HG02588 (cell line): ENCODE results near the gene KRTAP5-6.

Experiments
- ATAC-seq: cut with Tn5 transposase; IDR thresholded peaks from one replicate; pipeline ENCODE4 v1.9.1; 2021; ENCODE audit warnings: mild to moderate bottlenecking, moderate library complexity; ENCODE audit not compliant: unreplicated experiment

The KRTAP5-6 gene

DNA sequence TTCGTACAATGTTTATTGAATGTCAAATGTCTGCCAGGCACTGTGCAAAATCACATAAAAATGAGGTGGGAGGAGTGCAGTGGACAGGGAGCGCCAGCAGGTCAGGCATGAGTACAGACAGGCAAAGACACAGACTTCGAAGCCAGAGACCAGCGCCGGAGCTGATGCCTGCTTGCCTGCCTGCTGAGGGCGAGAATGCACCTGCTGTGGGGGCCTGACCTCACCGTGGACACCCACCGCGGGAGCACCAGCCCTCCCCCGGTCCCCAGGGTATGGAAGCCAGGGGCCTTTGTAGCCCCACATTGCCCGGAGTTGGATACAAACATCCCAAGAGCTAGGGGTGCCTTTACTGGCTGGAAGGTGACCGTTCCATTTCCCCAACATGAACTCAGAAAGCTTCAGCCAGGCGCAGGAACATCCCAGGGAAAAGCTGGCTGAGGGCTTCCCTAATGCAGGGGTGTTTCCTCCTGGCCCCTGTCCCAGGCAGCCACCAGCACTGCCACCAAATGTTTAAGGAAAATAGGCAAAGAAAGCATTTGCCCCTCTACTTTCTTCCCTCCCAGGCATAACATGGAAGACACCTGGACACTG lies 35.5 kb downstream of the KRTAP5-6 start:
- no peak for ATAC-seq

GRCh38 chr11:1733009-1733715 lies 36.2 kb downstream of the KRTAP5-6 start:
- no peak for ATAC-seq

DNA sequence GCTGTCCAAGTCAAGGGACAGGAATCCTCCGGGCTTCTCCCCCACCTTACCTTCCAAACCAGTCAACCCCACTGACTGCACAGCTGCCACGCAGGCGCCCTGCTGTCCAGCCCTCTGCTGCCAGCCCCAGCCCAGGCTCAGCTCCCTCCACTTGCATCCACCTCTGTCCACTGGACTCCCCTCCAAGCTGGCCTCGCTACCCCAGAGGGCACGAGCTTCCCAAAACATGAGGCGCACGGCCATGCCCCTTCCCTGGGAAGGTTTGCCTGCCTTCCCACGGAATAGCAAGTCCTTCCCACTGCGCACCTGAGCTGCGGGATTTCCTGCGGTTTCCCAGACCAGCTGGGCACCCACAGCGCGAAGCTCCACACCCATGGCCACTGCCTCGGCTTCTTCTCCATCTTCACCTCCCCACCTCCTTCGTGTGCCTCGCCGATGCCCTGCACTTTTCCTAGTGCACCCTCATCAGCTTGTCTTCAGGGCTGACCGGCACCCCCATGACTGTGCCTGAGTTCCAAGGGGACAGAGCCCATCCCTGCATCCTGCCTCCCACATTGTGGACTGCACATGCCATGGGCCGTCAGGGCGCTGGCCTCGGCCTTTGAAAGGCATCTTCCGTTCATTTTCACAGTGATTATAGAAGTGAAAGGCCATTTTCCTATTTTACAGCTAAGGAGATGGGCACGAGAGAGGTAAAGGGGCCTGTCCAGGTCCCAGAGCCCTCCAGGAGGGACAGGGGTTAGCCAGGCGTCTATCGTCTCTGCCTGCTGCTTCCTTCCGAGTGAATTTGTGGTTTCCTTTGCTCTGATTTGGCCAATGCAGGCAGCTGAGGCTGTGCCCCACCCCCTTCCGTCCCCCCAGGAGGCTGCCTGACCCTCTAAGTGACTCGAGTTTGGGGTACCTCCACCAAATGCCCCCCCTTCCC lies 37.0 kb downstream of the KRTAP5-6 start:
- ATAC-seq, result no peak

DNA sequence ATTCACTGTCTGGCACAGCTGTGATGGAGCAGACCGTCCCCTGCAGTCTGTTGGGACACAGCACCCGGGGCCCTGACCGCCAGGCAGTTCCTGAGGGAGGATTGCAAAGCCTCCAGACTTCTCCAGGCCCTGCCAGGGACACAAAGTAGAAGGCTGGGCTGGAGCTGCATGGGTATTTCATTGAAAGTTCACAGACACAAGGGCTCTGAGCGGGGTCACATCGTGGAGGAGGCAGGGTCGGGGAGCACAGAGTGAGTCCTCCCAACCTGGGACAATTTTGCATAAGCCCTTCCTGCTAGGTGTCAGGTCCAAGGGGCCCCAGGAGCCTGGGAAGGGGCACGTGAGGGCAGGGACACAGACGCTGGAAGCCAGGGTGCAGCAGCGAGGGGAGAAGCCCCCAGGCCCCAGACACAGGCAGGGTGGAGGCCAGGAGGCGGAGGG lies 37.7 kb downstream of the KRTAP5-6 start:
- ATAC-seq, result no peak

- ATAC-seq, result no peak
Observed at GRCh38 chr11:1735271-1735670, 38.3 kb downstream of the KRTAP5-6 start.

- no peak for ATAC-seq
Observed at GRCh38 chr11:1736447-1736992, 39.5 kb downstream of the KRTAP5-6 start.

DNA sequence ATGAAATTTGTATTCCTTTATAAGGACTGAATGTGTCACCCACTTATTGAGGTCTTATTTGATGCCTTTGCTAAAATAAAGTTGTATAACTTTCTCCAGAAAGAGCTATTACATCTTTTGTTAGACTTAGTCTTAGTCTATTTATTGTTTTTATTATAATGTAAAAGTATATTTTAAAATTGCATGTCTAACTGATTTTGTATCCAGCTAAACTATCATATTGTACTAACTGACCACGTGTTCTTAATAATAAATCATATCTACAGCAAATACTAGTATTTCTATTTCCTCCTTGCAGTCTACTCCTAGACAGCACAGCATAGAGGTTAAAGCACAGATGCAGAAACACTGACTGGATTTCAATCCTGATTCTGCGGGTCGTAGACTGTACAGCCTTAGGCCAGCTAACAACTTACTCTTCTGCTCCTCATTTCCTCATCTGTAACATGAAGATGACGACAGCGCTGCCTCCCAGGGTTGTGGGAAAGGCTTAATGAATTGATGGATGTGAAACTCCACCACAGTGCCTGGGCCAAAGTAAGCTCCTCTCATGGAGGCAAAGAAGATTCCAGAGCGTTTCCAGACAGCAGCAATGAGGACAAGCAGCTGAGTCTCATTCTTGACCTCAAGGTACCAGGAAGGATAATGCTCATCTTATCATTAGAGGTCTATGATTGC lies 40.2 kb downstream of the KRTAP5-6 start:
- ATAC-seq, result no peak

DNA sequence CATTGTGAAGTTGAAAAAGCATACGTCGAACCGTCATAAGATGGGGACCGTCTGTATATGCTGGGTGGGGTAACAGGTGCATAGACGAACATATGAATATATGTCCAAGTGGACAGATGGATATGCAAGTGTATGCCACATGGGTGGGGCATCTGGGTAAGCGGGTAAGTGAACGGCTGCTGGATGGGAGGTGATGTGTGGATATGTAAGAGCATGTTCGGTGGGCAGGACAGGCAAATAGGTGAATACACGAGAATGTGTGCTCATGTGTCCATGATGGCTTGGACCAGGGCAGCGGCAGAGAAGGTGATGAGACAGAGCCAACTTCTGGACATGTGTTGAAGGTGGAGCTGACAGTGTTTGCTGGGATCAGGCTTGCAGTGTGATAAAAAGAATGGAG lies 41.4 kb downstream of the KRTAP5-6 start:
- no peak for ATAC-seq

DNA sequence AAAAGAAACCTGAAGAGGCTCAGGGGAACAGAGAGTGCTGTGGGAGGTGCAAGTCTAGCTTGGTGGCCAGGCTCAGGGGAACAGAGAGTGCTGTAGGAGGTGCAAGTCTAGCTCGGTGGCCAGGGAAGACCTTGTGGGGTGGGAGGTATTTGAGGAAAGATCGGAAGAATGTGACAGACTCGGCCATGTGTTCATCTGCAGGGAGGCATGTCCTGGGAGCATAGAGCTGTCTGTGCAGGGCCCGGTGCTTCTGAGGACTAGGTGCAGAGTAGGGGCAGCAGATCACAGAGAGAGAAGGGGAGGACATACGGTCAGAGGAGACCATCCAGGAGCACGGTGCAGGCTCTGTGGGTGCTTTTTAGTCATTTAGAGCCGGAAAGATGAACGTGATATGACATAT lies 42.6 kb downstream of the KRTAP5-6 start:
- ATAC-seq, result no peak

DNA sequence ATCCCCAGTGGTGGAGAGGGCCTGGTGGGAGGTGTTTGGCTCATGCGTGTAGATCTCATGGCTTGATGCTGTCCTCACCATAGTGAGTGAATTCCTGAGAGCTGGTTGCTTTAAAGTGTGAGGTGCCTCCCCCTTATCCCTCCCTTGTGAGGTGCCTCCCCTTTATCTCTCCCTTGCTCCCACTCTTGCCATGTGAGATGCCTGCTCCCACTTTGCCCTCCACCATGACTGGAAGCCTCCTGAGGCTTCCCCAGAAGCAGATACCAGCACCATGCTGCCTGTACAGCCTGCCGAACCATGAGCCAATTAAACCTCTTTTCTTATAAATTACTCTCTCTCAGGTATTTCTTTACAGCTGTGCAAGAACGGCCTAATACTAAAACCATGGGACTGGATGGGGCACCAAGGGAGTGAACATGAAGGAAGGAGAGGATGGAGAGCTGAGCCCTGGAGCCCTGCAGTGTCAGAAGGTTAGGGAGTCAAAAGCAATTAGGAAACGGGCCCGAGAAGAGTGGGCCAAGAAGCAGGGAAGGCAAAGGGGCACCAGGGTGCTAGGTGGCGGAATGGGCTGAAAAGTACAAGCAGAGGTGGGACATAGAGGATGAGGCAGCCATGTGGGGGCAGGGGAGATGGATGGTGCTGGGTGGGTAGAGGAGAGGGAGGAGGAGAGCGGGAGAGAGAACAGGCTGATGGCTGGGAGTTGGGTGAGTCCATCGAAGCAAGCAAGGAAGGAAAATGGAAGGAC lies 44.0 kb downstream of the KRTAP5-6 start:
- ATAC-seq, result no peak

DNA sequence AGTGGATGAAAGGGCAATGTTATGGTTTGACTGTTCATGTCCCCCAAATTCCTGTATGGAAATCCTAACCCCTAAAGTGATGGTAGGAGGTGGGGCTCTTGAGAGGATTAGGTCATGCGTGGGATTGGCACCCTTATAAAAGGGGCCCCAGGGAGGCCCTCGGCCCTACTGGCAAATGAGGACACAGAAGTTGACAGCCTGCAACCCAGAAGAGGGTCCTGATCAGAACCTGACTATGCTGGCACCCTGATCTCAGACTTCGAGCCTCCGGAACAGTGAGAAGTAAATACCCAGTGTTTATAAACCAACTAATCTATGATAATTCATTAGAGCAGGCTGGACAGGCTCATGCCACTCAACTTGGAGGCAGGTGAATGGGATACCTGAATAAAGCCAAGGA lies 44.7 kb downstream of the KRTAP5-6 start:
- ATAC-seq, result no peak

GRCh38 chr11:1742371-1742770 lies 45.4 kb downstream of the KRTAP5-6 start:
- no peak for ATAC-seq

GRCh38 chr11:1742869-1743584 lies 46.0 kb downstream of the KRTAP5-6 start:
- no peak for ATAC-seq

DNA sequence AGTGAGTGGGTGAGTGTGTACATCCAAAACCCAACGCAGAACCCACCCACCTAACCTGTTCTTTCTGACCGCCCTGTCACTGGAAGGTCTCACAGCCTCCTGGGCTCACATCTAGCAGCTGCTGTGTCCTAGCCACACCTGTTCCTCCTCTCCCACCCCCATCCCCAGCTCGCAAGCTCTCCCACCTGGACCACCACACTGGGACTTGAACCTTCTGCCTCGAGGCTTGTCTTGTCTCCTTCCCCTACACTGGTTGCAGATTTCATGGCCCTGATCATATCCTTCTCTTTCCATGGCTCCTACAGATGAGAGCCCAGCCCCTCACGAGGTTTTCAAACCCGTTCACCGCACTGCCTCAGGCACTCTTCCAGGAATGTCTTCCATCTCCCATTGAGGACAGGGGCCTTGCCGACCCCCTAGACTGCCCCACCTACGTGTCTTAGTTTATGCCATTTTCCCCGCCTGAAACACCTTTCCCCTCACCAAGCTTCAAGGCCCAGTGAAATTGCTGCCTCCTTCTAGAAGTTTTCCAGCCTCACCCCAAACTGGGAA lies 46.7 kb downstream of the KRTAP5-6 start:
- no peak for ATAC-seq

DNA sequence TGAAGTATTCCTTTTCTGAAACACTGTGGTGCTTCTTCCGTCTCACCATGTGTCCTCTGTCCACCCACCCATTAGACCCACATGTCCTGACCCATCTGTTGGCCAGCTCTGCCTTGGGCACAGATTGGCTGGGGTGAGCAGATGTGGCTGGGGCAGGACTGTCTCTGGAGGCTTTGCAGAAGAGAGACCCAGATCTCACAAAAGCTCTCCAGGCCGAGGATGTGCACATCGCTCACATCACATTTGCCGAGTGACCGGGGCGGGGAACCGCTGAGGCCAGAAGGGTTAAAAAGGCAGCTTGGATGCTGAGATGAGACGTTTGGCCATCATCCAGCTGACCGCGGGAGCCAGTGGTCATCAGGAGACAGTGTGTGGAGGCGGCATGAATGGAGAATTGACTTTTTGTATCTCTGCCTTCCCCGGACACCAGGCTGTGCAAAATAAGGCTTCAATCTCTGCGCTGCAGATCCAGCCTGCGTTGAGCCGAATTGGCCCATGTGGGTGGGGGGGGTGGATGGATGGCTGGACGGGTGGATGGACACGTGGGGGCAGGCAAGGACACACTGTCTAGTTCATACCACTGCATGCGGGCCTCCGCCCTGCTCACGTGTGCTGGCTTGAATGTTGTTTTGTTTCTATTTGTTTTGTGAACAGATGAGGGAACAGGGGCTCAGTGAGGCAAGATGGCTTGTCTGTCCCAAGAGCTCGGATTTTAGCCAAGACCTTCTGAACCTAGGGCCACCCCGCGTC lies 47.3 kb downstream of the KRTAP5-6 start:
- ATAC-seq, result no peak

DNA sequence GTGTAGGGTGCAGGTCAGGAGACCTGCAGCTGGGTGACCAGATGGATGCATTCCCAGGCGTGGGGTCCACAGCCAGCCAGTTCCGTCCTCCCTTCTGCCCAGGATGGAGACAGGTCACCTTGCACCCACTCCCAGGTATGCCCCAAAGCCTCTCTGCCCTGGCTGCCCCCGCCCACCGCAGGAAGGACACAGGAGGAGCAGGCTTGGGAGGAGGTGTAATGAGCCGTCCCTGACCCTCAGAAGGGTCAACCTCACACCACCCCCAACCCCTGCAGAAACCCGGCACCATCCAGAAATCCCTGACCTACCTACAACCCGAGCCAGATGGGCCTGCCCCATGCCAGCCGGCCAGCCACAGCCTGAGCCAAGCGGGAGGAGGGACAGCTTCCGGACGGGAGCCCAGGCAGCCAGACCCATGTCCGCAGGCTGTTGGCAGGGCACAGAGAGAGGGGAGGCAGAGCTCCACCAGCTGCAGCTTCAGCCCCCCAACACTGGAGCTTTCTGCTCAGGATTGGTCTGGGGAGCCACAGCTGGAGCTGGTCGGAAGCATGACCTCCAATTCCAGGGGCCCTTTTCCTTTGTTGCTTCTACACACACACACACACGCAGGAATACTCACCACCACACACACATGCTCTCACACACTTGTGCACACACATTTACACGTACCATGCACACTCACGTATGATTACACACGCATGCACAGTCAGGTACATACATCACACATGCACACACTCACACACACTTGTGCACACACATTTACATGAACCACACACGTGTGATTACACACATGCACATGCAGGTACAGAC lies 48.1 kb downstream of the KRTAP5-6 start:
- ATAC-seq, result no peak

DNA sequence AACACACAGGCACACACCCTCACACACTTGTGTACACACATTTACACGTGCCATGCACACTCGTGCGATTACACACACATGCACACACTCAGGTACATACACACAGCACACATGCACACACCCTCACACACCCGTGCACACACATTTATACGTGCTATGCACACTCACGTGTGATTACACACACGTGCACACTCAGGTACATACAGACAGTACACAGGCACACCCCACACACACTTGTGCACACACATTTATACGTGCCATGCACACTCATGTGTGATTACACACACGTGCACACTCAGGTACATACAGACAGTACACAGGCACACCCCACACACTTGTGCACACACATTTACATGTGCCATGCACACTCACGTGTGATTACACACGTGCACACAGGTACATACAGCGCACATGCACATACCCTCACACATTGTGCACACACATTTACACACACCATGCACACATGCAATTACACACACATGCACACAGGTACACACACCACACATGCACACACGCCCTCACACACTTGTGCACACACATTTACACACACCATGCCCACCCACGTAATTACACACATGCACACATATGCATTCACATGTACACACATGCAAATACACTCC lies 48.8 kb downstream of the KRTAP5-6 start:
- no peak for ATAC-seq
